Measurements from ENCODE around the gene KCTD1. TPM values are rescaled to one million over a fixed set of nuclear protein-coding genes. Genes with fewer than 3 reads are reported as not detected.

KCTD1 gene
- total RNA-seq, 1 donor from 2014 or later, result 83.8 TPM

DNA sequence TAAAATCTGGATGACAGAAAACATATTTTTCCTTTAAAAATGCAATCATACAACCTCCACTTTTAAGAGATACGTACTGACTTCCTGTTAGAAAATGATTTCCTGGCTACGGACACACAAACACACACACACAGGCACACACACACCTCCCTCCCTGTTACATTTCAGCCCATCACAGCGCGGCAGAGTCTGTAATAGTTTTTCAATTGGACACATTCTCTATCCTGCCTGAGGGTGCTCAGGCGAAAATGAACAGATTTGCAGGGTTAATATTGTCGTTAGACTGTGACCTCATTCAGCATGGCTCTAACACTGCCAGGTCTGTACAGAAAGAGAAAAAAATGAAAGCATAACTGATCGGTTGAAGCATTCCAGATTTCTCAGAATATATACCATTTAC is 45.0 kb downstream of the KCTD1 start:
- peak overlapping the region; percentile 47 for H3K4me3 Mint-ChIP-seq
- TF ChIP-seq, protein P1, sequence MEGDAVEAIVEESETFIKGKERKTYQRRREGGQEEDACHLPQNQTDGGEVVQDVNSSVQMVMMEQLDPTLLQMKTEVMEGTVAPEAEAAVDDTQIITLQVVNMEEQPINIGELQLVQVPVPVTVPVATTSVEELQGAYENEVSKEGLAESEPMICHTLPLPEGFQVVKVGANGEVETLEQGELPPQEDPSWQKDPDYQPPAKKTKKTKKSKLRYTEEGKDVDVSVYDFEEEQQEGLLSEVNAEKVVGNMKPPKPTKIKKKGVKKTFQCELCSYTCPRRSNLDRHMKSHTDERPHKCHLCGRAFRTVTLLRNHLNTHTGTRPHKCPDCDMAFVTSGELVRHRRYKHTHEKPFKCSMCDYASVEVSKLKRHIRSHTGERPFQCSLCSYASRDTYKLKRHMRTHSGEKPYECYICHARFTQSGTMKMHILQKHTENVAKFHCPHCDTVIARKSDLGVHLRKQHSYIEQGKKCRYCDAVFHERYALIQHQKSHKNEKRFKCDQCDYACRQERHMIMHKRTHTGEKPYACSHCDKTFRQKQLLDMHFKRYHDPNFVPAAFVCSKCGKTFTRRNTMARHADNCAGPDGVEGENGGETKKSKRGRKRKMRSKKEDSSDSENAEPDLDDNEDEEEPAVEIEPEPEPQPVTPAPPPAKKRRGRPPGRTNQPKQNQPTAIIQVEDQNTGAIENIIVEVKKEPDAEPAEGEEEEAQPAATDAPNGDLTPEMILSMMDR (conservative IDR thresholded peaks at IDR 0.05), result no peak
- H3K36me3 Mint-ChIP-seq, result peaks cover 37% of the 10 kb centered on the region
- no peaks in the 10 kb centered on the region for H3K9me3 Mint-ChIP-seq
- H3K27me3 Mint-ChIP-seq, result no peaks in the 10 kb centered on the region
- DNase-seq (ENCODE audit: extremely low spot score, unreplicated experiment), result no peak
- H3K4me1 Mint-ChIP-seq (ENCODE audit: unreplicated experiment), result peaks cover 28% of the 10 kb centered on the region
- peak overlapping the region; percentile 65 for H3K27ac Mint-ChIP-seq

GRCh38 chr18:26502823-26503222 is 45.5 kb downstream of the KCTD1 start:
- Mint-ChIP-seq H3K4me1 (ENCODE audit: unreplicated experiment) (peaks cover 22% of the 10 kb centered on the region), H3K36me3 (peaks cover 39% of the 10 kb centered on the region), H3K27ac (peak overlapping the region; percentile 65), H3K4me3 (no peak overlapping the region), H3K9me3 (no peaks in the 10 kb centered on the region), H3K27me3 (no peaks in the 10 kb centered on the region)
- no peak for DNase-seq (ENCODE audit: extremely low spot score, unreplicated experiment)
- TF ChIP-seq, protein P1 (conservative IDR thresholded peaks at IDR 0.05), result no peak

GRCh38 chr18:26497866-26498265 is 50.5 kb downstream of the KCTD1 start:
- no peaks in the 10 kb centered on the region for H3K9me3 Mint-ChIP-seq

DNA sequence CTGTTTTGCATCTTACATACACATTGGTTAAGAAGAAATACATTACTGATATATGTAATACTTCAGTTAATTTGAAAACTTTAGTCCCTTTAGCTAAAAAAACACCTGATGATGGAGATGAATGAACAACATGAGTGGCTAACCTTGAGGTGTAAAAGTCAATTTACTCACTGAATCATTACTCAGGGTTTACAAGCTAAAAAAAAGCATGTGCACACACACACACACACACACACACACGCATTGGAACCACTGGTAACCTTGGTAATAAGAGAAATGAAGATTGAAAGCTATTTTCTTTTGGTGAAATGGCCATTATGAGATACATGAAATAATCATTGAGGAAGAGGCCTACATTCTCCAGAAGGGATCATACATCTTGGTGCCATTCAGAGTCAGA is 51.8 kb downstream of the KCTD1 start:
- H3K27me3 Mint-ChIP-seq, result no peaks in the 10 kb centered on the region
- H3K27ac Mint-ChIP-seq, result no peak overlapping the region
- peaks cover 61% of the 10 kb centered on the region for H3K36me3 Mint-ChIP-seq
- H3K9me3 Mint-ChIP-seq, result no peaks in the 10 kb centered on the region
- peaks cover 7% of the 10 kb centered on the region for H3K4me1 Mint-ChIP-seq (ENCODE audit: unreplicated experiment)
- H3K4me3 Mint-ChIP-seq, result no peak overlapping the region
- TF ChIP-seq, protein P1 (conservative IDR thresholded peaks at IDR 0.05), result no peak
- no peak for DNase-seq (ENCODE audit: extremely low spot score, unreplicated experiment)

More at GRCh38 chr18:26497866-26498265, 50.5 kb downstream of the KCTD1 start:
- no peak overlapping the region for H3K4me3 Mint-ChIP-seq
- H3K4me1 Mint-ChIP-seq (ENCODE audit: unreplicated experiment), result peaks cover 10% of the 10 kb centered on the region
- no peak for DNase-seq (ENCODE audit: extremely low spot score, unreplicated experiment)
- no peak overlapping the region for H3K27ac Mint-ChIP-seq
- peaks cover 60% of the 10 kb centered on the region for H3K36me3 Mint-ChIP-seq
- TF ChIP-seq, protein P1 (conservative IDR thresholded peaks at IDR 0.05), result no peak
- H3K27me3 Mint-ChIP-seq, result no peaks in the 10 kb centered on the region

GRCh38 chr18:26495287-26495686 is 53.1 kb downstream of the KCTD1 start:
- H3K27me3 Mint-ChIP-seq, result no peaks in the 10 kb centered on the region
- H3K36me3 Mint-ChIP-seq, result peaks cover 59% of the 10 kb centered on the region
- H3K4me1 Mint-ChIP-seq (ENCODE audit: unreplicated experiment), result no peaks in the 10 kb centered on the region
- TF ChIP-seq, protein P1 (conservative IDR thresholded peaks at IDR 0.05), result no peak
- H3K27ac Mint-ChIP-seq, result no peak overlapping the region
- H3K9me3 Mint-ChIP-seq, result no peaks in the 10 kb centered on the region
- no peak for DNase-seq (ENCODE audit: extremely low spot score, unreplicated experiment)
- no peak overlapping the region for H3K4me3 Mint-ChIP-seq

DNA sequence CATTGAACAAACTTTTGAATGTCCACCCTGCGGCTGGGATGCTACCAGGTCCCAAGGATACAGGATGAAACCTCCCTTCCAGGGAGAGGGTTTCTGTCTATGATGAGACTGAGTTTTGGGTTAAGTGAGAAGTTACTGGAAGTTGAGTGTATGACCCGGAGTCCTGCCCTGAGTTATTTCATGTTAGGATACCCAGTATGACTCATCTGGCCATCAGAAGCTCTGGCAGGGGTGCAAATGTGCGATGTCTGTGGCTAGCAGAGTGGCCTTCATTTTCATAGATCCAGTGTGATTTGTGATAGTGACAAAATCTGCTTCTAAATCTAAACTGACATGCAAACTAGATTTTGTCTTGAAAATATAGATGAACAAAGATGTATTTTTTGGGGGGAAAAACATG is 55.3 kb downstream of the KCTD1 start:
- Mint-ChIP-seq H3K36me3 (peaks cover 57% of the 10 kb centered on the region), H3K27ac (no peak overlapping the region), H3K4me1 (ENCODE audit: unreplicated experiment) (peaks cover 10% of the 10 kb centered on the region), H3K9me3 (no peaks in the 10 kb centered on the region), H3K4me3 (no peak overlapping the region), H3K27me3 (no peaks in the 10 kb centered on the region)
- DNase-seq (ENCODE audit: extremely low spot score, unreplicated experiment), result no peak
- TF ChIP-seq, protein P1 (conservative IDR thresholded peaks at IDR 0.05), result no peak

Measured in type B pancreatic cell (in vitro differentiated cells).